GM19438 (cell line): Measurements from ENCODE around the gene LTBP2.

Experiments
- ATAC-seq: cut with Tn5 transposase; IDR thresholded peaks from one replicate; pipeline ENCODE4 v1.9.1; 2021; ENCODE audit warnings: low read depth; ENCODE audit not compliant: unreplicated experiment

LTBP2 gene

GRCh38 chr14:74575507-74575906, 36.5 kb downstream of the LTBP2 start:
- ATAC-seq, result no peak

- no peak for ATAC-seq
Observed at GRCh38 chr14:74574706-74575105, 37.3 kb downstream of the LTBP2 start.

GRCh38 chr14:74574090-74574433, 38.0 kb downstream of the LTBP2 start:
- ATAC-seq, result no peak

DNA sequence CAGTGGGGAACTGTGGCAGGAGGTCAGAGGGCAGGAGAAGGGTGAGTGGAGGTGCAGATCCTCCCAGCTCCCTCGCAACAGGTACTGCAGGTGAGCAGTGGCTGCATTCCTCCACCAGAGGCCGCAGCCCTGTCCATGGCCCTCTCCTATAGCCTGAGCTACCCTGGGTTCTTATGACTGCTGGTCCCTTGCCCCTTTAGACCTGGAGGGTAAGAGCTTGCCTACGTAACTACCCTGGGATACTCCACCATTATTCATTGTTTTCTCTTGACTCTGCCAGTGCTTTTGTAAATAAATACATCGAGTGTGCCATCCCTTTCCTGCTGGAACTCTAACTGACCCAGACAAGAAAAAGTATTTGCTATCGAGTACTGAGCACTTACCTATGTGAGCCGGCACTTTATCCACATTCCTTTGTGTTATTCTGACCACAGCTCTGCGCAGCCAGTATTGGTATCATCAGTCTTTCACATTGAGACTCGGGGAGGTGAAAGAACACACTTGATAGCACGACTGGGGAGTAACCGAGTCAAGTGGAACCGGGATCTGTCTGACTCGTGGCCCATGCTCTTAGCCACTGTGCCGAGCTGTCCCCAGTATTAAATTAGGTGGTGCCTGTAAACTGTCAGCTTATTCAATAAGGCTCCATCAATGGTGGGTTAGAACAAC, 38.5 kb downstream of the LTBP2 start:
- no peak for ATAC-seq

DNA sequence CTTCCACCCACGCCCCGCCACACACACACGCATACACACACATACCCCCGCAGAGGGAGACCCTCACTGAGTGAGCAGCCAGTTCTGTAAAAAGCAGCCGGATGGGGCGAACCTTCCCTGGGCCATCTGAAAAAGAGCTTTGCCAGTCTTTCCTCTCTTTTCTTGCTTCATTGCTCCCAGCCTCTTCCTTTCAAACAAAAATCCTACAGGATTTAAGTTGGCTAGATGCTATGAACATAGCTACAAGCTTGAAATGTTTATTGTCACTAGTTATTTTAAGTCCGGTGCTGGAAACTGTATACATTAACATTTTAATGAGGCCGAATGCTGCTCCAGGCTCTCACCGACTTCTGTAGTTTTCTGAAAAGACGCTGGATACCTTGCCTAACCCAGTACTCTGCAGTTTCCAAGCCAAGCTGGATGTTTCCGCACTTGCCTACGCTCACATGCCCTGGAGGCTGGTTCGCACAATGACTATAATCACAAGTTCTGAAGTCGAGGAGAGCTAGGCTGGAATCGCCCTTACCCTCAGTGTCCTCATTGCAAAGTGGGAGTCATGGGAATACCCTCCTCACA, 39.2 kb downstream of the LTBP2 start:
- no peak for ATAC-seq

- ATAC-seq, result no peak
Observed at GRCh38 chr14:74571901-74572725, 39.9 kb downstream of the LTBP2 start.

- no peak for ATAC-seq
Observed at GRCh38 chr14:74571441-74571841, 40.6 kb downstream of the LTBP2 start.

DNA sequence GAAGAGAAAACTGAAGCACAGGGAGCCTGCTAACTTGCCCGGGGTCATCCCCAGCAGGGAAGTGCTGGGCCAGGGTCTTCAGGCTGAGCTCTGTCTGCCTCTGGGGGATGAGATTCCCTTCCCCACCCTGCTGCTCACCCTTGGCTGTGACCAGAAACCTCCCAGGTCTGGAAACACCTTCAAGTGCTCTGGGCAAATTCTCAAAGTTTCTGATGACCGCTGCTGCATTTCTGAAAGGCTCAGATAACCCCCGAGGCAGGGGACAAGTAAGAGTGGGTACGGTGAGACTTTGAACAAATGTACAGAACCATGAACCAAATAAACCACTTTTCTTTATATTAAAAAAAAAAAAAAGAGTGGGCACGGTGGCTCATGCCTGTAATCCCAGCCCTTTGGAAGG, 41.3 kb downstream of the LTBP2 start:
- ATAC-seq, result no peak

DNA sequence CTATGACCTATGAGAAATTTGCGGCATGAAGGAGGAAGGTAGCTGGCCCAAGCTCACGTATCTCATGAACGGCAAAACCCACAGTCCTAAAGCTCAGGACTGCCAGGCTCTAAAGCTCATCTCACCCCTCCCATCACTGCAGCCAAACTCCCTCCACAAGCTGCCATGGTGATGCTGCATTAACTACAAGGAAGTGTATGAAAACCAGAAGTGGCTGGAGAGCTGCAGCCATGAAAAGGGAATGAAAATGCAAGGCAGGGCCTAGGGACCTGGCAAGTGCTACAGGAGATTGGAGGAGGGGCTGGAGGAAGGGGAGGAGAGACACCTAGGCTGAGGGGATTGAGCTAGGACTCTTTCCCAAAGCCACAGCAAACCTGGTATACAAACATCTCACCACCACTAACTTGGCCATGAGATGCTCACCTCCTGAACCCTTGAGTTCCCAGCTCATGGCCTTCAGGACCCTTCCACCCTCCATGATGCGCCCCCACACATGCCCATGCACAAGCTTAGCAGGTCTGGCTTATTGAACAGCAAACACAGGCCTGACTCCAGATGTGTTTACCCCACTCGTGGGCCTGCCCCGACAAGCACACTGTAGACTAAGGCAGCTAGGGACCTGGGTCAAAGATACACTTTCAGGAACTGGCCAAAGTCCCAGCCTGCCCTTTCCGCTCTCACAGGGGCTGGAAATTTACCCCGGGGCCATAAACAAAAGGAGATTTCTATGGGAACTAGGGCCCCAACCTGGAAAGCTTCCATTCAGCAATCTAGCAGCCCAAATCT, 42.0 kb downstream of the LTBP2 start:
- ATAC-seq, result no peak

- ATAC-seq, result no peak
Observed at GRCh38 chr14:74569387-74569786, 42.6 kb downstream of the LTBP2 start.

DNA sequence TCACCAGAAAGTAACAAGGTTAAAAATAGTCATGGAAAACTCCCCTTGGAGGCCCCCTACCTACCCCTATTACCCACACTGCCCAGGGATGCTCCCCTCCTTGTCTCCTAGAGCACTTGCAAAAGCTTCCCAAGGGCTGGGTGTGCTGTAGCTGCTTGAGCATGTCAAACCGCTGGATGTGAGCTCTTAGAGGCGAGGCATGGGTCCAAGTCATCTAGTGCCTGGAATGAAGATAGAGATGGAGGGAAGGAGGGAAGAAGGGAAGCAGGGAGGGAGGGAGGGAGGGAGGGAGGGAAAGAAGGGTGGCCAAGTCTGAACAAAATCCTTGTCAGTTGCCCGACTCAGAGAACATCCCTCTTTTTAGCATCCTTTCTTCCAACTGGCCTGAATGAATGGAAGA, 43.1 kb downstream of the LTBP2 start:
- ATAC-seq, result no peak

DNA sequence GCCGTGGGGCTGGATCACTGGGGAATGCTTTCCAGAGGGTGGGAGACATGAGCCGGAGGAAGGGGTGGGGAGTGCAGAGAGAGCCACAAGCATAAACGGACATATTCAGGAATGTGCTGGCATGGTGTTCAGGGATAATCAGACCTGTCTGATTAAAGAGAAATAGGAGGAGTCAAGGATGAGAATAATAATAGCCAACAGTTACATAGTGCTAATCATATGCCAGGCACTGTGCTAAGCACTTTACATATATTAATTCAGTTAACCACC, 43.7 kb downstream of the LTBP2 start:
- no peak for ATAC-seq

- ATAC-seq, result no peak
Observed at GRCh38 chr14:74567646-74568379, 44.2 kb downstream of the LTBP2 start.

DNA sequence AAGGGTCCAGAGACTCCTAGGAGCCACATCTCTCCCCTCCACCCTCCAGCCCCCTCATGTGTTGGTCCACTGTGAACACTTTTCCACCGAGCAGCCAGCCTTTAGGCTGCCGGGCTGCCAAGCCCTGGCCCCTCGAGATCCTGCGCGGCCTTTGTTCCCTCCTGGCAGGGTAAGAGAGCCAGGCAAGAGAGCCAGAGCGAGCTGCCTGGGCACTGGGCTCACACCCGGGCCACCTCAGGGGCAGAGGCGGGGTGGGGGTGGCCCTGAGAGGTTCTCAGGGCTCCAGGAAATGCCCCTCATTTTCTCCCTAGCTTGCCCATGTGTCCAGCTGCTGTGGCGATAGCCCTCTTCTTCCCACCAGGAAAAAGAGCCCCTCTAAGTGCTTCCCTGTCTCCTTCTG, 44.8 kb downstream of the LTBP2 start:
- no peak for ATAC-seq

GRCh38 chr14:74566174-74567141, 45.6 kb downstream of the LTBP2 start:
- no peak for ATAC-seq

DNA sequence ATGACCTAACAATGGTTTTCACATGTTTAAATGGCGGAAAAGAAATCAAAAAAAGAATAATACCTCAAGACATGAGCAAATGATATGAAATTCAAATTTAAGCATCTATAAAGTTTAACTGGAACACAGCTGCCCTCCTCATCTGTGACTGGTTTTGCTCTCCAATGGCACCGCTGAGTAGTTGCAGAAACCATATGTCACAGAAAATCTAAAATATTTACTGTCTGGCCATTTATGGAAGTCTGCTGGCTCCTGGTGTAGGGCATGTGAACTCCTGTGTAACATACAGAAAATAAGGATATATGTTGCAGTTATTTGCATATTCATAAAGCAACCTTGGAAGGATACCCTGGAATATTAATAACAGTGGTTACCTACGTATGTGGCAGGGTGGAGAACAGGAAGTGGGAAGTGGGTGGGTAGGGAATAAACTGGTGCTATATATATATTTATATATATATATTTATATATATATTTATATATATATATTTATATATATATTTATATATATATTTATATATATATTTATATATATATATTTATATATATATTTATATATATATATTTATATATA, 48.4 kb downstream of the LTBP2 start:
- no peak for ATAC-seq

GRCh38 chr14:74563233-74563585, 48.8 kb downstream of the LTBP2 start:
- no peak for ATAC-seq

- no peak for ATAC-seq
Observed at GRCh38 chr14:74562515-74563232, 49.4 kb downstream of the LTBP2 start.

GRCh38 chr14:74558655-74559054, 53.4 kb downstream of the LTBP2 start:
- no peak for ATAC-seq
